Measurements from ENCODE around the gene NEDD4.
"Not testable (repeated sequence)": the region's sequence is repeated elsewhere in the genome, so short reads cannot be mapped to it uniquely, and the experiment has no call there.

The NEDD4 gene

DNA sequence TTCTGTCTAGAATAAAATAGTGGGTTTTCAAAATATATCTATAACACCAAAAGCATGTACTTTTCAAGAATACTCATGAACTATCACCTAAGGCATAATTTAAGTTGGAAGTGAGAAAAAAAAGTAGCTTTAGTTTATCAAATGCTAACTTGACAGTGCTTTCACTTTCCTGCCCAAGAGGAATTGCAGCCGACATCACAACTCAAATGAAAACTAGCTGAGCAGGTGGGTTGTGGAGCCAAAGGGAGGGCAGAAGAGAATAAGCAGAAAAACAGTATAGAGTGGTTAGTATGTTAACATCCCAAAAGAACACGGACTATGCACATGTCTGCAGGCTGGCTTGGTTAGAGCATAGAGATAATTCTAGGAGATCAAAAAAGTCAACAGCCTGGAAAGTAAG lies 120.9 kb downstream of the NEDD4 start:
- no peak overlapping the region for H3K27ac ChIP-seq (ENCODE audit: low read depth, low read length)
- H3F3A ChIP-seq (ENCODE audit: control insufficient read depth, insufficient read depth): no peaks in the 10 kb centered on the region
- no peaks in the 10 kb centered on the region for H3K36me3 ChIP-seq (ENCODE audit: control insufficient read depth, low read length)
- no peaks in the 10 kb centered on the region for H3K4me1 ChIP-seq (ENCODE audit: control insufficient read depth, low read length)
- H3K9me3 ChIP-seq (ENCODE audit: control insufficient read depth, insufficient read depth, low read length): no peaks in the 10 kb centered on the region
- no peaks in the 10 kb centered on the region for H3K79me2 ChIP-seq (ENCODE audit: control insufficient read depth, low read length)
- H3K27me3 ChIP-seq (ENCODE audit: control insufficient read depth, low read length): no peaks in the 10 kb centered on the region
- no peaks in the 10 kb centered on the region for H3K9me2 ChIP-seq (replicated peaks; ENCODE audit: control insufficient read depth, low read length)
- TF ChIP-seq EZH2phosphoT487 (IDR thresholded peaks at IDR 0.05; ENCODE audit: borderline replicate concordance, low read length): no peak
- TF ChIP-seq, protein P1, sequence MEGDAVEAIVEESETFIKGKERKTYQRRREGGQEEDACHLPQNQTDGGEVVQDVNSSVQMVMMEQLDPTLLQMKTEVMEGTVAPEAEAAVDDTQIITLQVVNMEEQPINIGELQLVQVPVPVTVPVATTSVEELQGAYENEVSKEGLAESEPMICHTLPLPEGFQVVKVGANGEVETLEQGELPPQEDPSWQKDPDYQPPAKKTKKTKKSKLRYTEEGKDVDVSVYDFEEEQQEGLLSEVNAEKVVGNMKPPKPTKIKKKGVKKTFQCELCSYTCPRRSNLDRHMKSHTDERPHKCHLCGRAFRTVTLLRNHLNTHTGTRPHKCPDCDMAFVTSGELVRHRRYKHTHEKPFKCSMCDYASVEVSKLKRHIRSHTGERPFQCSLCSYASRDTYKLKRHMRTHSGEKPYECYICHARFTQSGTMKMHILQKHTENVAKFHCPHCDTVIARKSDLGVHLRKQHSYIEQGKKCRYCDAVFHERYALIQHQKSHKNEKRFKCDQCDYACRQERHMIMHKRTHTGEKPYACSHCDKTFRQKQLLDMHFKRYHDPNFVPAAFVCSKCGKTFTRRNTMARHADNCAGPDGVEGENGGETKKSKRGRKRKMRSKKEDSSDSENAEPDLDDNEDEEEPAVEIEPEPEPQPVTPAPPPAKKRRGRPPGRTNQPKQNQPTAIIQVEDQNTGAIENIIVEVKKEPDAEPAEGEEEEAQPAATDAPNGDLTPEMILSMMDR (IDR thresholded peaks at IDR 0.05; ENCODE audit: low read depth, low read length, poor library complexity, severe bottlenecking): no peak
- H4K20me1 ChIP-seq (ENCODE audit: control insufficient read depth, insufficient read depth, low read depth, low read length): no peaks in the 10 kb centered on the region
- H3K4me2 ChIP-seq (ENCODE audit: low read length): no peak overlapping the region
- no peak overlapping the region for H3K4me3 ChIP-seq (ENCODE audit: low read length)

- Histone ChIP-seq H3K4me1 (ENCODE audit: control insufficient read depth, low read length) (no peaks in the 10 kb centered on the region), H3K36me3 (ENCODE audit: control insufficient read depth, low read length) (no peaks in the 10 kb centered on the region), H3K4me2 (ENCODE audit: low read length) (no peak overlapping the region), H3K9me2 (replicated peaks; ENCODE audit: control insufficient read depth, low read length) (no peaks in the 10 kb centered on the region), H3K79me2 (ENCODE audit: control insufficient read depth, low read length) (no peaks in the 10 kb centered on the region), H3K27me3 (ENCODE audit: control insufficient read depth, low read length) (no peaks in the 10 kb centered on the region), H3K4me3 (ENCODE audit: low read length) (no peak overlapping the region), H4K20me1 (ENCODE audit: control insufficient read depth, insufficient read depth, low read depth, low read length) (no peaks in the 10 kb centered on the region), H3F3A (ENCODE audit: control insufficient read depth, insufficient read depth) (no peaks in the 10 kb centered on the region), H3K9me3 (ENCODE audit: control insufficient read depth, insufficient read depth, low read length) (no peaks in the 10 kb centered on the region), H3K27ac (ENCODE audit: low read depth, low read length) (no peak overlapping the region)
- TF ChIP-seq, protein P1 (IDR thresholded peaks at IDR 0.05; ENCODE audit: low read depth, low read length, poor library complexity, severe bottlenecking): no peak
- no peak for TF ChIP-seq EZH2phosphoT487 (IDR thresholded peaks at IDR 0.05; ENCODE audit: borderline replicate concordance, low read length)
These were observed 123.8 kb downstream of the NEDD4 start for GRCh38 chr15:55869660-55870059.

DNA sequence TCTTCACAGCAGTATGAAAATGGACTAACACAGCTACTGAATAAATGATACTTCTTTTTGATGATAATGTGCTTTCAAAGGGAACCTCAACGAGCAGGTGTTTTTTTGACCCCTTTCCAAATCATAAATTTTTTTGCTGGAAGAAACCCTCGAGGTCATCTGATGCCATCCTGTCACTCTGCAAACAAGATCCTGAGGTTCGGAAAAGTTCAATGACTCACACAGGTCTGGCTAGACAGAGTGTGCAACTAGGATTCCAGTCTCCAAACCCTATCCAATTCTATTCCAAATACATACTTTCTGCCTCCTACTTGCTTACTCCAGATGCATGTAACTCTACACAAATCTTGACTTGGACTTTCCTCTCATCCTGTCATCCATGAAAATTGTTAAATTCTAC lies 124.7 kb downstream of the NEDD4 start:
- no peak overlapping the region for H3K4me2 ChIP-seq (ENCODE audit: low read length)
- H3K79me2 ChIP-seq (ENCODE audit: control insufficient read depth, low read length): no peaks in the 10 kb centered on the region
- TF ChIP-seq, protein P1 (IDR thresholded peaks at IDR 0.05; ENCODE audit: low read depth, low read length, poor library complexity, severe bottlenecking): no peak
- no peak for TF ChIP-seq EZH2phosphoT487 (IDR thresholded peaks at IDR 0.05; ENCODE audit: borderline replicate concordance, low read length)
- no peaks in the 10 kb centered on the region for H3K9me2 ChIP-seq (replicated peaks; ENCODE audit: control insufficient read depth, low read length)
- H3F3A ChIP-seq (ENCODE audit: control insufficient read depth, insufficient read depth): no peaks in the 10 kb centered on the region
- no peaks in the 10 kb centered on the region for H3K4me1 ChIP-seq (ENCODE audit: control insufficient read depth, low read length)
- no peaks in the 10 kb centered on the region for H3K36me3 ChIP-seq (ENCODE audit: control insufficient read depth, low read length)
- no peaks in the 10 kb centered on the region for H4K20me1 ChIP-seq (ENCODE audit: control insufficient read depth, insufficient read depth, low read depth, low read length)
- H3K27ac ChIP-seq (ENCODE audit: low read depth, low read length): no peak overlapping the region
- no peaks in the 10 kb centered on the region for H3K9me3 ChIP-seq (ENCODE audit: control insufficient read depth, insufficient read depth, low read length)
- no peaks in the 10 kb centered on the region for H3K27me3 ChIP-seq (ENCODE audit: control insufficient read depth, low read length)
- no peak overlapping the region for H3K4me3 ChIP-seq (ENCODE audit: low read length)

- H3K4me1 ChIP-seq (ENCODE audit: control insufficient read depth, low read length); H3K27me3 ChIP-seq (ENCODE audit: control insufficient read depth, low read length); H3K9me3 ChIP-seq (ENCODE audit: control insufficient read depth, insufficient read depth, low read length); H3K79me2 ChIP-seq (ENCODE audit: control insufficient read depth, low read length); H3K27ac ChIP-seq (ENCODE audit: low read depth, low read length); H3K4me3 ChIP-seq (ENCODE audit: low read length); H3K4me2 ChIP-seq (ENCODE audit: low read length); H3K9me2 ChIP-seq (replicated peaks; ENCODE audit: control insufficient read depth, low read length); H3K36me3 ChIP-seq (ENCODE audit: control insufficient read depth, low read length); H4K20me1 ChIP-seq (ENCODE audit: control insufficient read depth, insufficient read depth, low read depth, low read length); H3F3A ChIP-seq (ENCODE audit: control insufficient read depth, insufficient read depth): not testable (repeated sequence)
These were observed 125.1 kb downstream of the NEDD4 start for GRCh38 chr15:55868291-55868690.
